Occipital lobe (tissue), 2 donors: ENCODE results near the gene PLA2G7. TPM values are rescaled to one million over a fixed set of nuclear protein-coding genes. Genes with fewer than 3 reads are reported as not detected.

Experiments
- DNase-seq: peaks from one replicate; lab custom pipeline; 2025; lab: John Stamatoyannopoulos, UW
- total RNA-seq: library from RNA; depleted of rRNA; stranded (reverse); fragments of >200 nt; gene quantifications from one replicate; pipeline ENCODE4 v1.2.3, GENCODE V29; 2014

Gene PLA2G7
- total RNA-seq, 1 donor from 2014 or later, result 4.1 TPM

DNA sequence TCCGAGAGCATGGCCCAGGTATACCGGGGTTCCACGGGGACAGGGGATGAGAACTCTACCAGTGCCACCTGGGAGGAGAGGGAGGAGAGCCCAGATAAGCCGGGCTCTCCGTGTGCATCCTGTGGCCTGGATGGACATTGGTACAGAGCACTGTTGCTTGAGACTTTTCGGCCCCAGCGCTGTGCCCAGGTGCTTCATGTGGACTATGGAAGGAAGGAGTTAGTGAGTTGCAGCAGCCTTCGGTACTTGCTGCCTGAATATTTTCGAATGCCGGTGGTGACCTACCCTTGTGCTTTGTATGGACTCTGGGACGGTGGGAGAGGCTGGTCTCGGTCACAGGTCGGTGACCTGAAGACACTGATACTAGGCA, 46.2 kb downstream of the PLA2G7 start:
- DNase-seq, result no peak

DNA sequence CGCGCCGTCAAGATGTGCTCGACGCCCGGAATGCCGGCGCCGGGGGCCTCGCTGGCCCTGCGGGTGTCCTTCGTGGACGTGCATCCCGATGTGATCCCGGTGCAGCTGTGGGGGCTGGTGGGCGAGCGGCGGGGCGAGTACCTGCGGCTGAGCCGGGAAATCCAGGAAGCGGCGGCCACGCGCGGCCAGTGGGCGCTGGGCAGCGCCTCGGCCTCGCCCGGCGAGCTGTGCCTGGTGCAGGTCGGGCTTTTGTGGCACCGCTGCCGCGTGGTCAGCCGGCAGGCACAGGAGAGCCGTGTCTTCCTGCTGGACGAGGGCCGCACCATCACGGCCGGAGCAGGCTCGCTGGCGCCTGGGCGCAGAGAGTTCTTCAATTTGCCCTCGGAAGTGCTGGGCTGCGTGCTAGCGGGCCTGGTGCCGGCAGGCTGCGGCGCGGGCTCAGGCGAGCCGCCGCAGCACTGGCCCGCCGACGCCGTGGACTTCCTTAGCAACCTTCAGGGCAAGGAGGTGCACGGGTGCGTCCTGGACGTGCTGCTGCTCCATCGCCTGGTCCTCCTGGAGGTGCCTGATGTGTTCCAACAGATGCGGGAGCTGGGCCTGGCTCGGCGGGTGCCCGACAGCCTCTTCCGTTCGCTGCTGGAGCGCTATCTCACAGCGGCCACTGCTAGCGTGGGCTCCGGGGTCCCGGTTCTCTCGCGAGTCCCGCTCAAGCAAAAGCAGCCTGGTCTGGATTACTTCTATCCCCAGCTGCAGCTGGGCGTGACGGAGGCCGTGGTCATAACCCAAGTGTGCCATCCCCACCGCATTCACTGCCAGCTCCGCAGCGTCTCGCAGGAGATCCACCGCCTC, 46.8 kb downstream of the PLA2G7 start:
- no peak for DNase-seq

GRCh38 chr6:46687619-46688097, 47.5 kb downstream of the PLA2G7 start, which contains the start of gene TDRD6:
Gene TDRD6, plus strand, starts transcription at chr6:46687885. Its CDS starts 244 bp downstream, at chr6:46688129.
- DNase-seq, result no peak

DNA sequence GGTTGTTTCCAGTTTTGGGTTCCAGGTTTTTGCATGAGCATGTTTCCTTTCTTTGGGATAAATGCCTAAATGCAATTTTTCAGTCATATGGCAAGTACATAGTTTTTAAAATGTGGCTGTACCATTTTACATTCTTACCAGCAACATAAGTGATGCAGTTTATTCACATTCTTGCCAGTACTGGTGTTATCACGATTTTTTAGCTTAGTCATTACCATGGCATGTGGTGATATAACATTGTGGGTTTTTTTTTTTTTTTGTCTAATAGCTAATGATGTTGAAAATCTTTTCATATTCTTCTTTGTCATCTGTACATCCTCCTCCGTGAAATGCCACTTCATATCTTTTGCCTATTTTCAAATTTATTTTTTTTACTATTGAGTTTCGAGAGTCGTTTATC, 50.4 kb downstream of the PLA2G7 start:
- DNase-seq, result no peak

DNA sequence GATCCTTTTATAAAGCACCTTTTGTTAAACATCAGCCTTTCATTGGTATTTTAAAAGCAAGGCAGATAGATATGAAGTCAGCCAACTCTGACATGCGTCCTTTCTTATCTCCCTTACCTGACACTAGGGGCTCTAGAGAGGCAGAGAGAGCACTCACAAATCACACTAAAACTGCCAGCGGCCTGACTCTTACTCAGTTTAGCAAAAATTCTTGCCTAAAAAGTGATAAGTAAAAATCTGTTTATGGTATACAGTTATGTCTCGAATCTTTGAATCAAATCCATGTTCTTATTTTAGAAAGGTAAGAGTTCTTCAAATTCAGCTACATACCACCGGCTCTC, 57.9 kb downstream of the PLA2G7 start:
- no peak for DNase-seq

GRCh38 chr6:46676604-46677313, 58.4 kb downstream of the PLA2G7 start:
- DNase-seq, result no peak

DNA sequence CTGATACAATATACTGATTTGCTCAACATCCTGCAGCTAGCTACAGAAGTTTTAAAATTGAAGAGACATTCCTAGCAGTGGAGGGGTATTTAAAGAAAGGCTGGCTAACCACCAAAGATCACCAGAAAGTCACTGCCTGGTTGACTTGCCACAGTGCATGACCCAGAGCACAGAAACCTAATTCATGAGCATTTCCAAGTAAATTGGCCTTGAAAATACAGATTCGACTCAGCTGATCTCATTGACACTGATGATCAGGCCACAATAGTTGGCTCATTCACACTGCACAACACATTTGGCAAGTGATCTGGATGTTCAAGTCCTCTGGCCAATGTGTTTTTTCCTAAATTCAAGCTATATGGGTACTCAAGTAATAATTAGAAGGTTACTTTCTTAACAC, 60.8 kb downstream of the PLA2G7 start:
- DNase-seq, result no peak

- DNase-seq, result no peak
These were observed 67.8 kb downstream of the PLA2G7 start for GRCh38 chr6:46667377-46667776.

- DNase-seq, result no peak
These were observed 73.7 kb downstream of the PLA2G7 start for GRCh38 chr6:46661483-46661882.

- DNase-seq, result no peak
These were observed 77.5 kb downstream of the PLA2G7 start for GRCh38 chr6:46657642-46658041.

- DNase-seq, result no peak
These were observed 79.4 kb downstream of the PLA2G7 start for GRCh38 chr6:46655803-46656202.

Other genes with a start within 250 kb of the PLA2G7 start
- 7.0 TPM for gene RCAN2, start 243.9 kb downstream of the PLA2G7 start, total RNA-seq
- 2.3 TPM for gene CYP39A1, start 82.6 kb downstream of the PLA2G7 start, total RNA-seq
- gene SLC25A27, start 82.4 kb downstream of the PLA2G7 start, total RNA-seq, result 30.7 TPM
- gene TDRD6, start 47.5 kb downstream of the PLA2G7 start, total RNA-seq, result 1.2 TPM
- gene ANKRD66, start 11.6 kb upstream of the PLA2G7 start, total RNA-seq, result 0.16 TPM
- gene MEP1A, start 58.0 kb upstream of the PLA2G7 start, total RNA-seq, result not detected
- gene ADGRF5, start 186.6 kb upstream of the PLA2G7 start, total RNA-seq, result 8.0 TPM